22Rv1 (cell line): Measurements from ENCODE around the gene HOXB4.

ENCODE experiments used
- H3K27ac ChIP-seq: fragments of 450-650 bp; 2 replicates; pipeline ENCODE4 v1.5.1; 2017
- ZFX ChIP-seq: fragments of 450-650 bp; IDR thresholded peaks from 2 replicates; pipeline ENCODE4 v1.6.1; 2017; ENCODE audit warnings: antibody characterized with exemption, borderline replicate concordance
- TF ChIP-seq, protein P1 (sequence below): fragments of 450-650 bp; IDR thresholded peaks from 2 replicates; pipeline ENCODE4 v1.5.1; 2017; ENCODE audit warnings: mild to moderate bottlenecking

Gene HOXB4

DNA sequence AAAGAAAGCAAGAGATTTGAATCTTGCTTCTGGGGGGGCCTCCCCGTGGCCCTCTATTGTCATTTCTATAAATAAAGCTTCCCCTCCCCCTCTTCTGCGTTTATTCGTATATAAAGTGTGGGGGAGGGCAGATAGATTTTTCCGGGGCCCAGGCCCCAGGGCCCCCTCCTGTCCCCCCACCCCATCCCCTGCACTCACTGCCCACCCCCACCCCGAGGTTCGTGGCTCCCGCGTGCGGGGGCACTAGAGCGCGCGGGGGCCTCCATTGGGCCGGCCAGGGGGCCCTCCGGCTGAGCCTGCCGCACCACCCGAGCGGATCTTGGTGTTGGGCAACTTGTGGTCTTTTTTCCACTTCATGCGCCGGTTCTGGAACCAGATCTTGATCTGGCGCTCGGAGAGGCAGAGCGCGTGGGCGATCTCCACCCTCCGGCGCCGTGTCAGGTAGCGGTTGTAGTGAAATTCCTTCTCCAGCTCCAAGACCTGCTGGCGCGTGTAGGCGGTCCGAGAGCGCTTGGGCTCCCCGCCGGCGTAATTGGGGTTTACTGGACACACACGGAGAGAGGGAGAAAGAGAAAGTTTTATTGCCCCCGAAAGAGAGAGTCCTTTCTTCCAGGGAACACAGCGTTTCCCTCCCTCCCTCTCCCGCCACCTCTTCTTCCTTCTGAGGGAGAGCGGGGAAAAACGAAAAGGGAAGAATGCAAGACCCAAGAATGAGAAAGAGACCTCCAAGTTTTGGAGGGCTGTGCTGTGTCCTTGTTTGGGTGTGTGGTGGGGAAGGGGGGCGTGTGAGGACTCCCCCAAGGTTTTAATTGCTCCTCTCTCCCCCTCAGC lies 1.5 kb downstream of the HOXB4 start:
- no peak overlapping the region for H3K27ac ChIP-seq
- no peak for TF ChIP-seq ZFX
- TF ChIP-seq, protein P1, sequence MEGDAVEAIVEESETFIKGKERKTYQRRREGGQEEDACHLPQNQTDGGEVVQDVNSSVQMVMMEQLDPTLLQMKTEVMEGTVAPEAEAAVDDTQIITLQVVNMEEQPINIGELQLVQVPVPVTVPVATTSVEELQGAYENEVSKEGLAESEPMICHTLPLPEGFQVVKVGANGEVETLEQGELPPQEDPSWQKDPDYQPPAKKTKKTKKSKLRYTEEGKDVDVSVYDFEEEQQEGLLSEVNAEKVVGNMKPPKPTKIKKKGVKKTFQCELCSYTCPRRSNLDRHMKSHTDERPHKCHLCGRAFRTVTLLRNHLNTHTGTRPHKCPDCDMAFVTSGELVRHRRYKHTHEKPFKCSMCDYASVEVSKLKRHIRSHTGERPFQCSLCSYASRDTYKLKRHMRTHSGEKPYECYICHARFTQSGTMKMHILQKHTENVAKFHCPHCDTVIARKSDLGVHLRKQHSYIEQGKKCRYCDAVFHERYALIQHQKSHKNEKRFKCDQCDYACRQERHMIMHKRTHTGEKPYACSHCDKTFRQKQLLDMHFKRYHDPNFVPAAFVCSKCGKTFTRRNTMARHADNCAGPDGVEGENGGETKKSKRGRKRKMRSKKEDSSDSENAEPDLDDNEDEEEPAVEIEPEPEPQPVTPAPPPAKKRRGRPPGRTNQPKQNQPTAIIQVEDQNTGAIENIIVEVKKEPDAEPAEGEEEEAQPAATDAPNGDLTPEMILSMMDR = no peak

DNA sequence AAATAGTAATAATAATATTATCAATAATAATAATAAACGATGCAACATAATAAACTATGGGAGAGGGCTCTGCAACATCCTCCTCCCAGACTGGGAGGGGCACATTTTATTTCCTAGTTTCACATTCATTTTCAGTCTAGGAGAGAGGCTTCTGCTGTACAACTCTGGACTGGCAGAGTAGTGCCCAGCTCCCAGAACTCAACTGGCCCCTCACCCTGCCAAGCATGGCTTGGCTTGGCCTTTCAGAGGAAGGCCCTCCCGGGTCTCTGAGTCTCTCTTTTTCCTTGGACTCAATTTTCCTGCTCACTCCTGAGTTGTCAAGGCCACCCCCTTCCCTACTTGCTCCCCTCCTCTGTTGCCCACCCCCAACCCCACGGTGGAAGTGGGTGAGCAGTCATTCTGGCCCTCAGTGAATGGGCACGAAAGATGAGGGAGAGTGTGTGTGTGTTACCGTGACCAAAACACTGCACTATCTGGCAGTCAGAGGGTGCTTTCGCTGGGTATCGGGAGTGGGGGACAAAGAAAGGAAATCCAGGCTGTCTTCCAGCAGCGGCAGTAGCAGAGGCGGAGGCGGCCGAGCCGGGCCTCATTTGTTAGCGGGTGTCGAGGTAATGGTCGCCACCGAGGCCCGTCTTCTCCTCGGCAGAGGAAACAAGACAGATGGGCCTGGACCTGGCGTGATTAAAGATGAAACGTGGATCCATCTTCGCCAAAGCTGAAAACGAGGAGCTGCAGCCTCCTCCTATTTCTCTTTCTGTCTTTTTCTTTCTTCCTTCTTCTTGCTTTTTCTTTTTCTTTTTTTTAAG lies 2.3 kb downstream of the HOXB4 start:
- H3K27ac ChIP-seq = no peak overlapping the region
- TF ChIP-seq, protein P1 = no peak
- TF ChIP-seq ZFX = no peak

DNA sequence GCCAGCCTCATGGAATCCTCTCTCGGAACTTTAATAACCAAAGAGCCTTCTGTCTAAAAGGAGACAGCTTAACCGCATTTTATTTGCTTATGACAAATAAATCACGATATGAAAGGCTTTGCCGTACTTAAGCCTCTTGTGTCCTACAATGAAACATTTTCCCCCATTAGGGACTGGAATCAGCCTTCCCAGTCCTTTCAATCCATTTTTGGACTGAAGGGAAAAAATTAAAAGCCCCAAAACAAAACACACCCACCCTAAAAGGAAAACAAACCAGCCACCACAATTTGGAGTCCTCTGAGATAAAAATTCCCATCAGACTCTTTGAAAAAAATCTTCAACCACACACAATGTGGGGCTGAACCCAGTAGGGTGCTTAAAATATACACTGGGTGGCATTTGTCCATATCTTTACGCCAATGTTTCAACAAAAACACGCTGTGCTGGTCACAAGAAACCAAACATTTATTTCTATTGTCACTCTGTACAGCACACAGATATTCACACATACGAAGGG lies 3.0 kb downstream of the HOXB4 start:
- TF ChIP-seq ZFX = no peak
- TF ChIP-seq, protein P1 = no peak
- no peak overlapping the region for H3K27ac ChIP-seq

DNA sequence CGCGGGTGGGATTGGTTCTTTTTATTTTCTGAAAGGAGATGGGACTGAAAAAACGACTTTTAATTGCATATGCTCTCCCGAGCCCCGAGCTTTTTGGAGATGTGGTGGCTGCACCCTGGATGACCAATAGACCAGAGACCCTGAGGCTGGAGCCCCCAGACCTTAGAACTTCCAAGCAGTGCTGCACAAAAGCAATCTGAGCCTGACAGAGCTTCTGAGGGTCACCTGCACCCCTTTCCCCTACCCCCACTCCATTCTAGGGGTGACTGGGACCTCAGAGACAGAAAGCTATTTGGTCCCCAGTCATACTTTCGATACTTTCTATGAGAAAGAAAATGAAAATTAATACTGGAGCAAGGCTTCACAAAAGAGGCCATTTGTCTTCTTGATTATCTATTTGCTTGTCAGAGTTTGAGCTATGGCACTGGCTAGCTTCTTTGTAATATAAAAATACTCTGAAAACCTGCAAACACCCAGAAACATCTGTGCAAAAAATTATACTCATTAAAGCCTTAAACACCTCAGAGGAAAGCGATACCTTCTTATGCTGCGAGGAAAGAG lies 3.6 kb downstream of the HOXB4 start:
- TF ChIP-seq ZFX = no peak
- TF ChIP-seq, protein P1 = no peak
- no peak overlapping the region for H3K27ac ChIP-seq

DNA sequence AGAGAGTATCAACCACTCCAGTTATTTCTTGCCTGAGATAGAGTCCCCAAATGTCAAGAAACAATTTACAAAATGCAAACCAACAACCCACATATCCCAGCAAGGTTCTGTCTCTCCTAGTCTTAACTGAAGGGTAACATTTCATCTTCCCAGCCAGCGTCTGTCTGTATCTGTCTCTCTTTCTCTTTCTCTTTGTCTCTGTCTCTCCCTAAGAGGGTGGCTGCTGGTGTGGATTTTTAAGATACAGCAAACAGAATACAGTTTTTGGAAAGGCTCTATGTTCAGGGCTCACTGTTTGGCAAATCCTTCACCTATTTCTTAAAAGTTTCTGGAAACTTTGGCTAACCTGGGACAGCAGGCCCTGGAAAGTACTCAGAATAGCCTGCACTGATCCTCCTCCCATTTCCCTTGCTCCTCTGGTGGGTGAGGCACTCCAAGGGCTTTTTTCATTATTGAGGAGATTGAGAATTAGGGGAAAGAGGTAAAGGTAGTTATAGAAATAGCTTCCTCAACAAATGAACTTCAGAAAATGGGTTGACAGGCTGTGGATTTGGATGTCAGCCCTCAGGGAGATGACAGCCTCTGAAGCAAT lies 6.2 kb downstream of the HOXB4 start:
- no peak overlapping the region for H3K27ac ChIP-seq
- TF ChIP-seq, protein P1 = no peak
- no peak for TF ChIP-seq ZFX

DNA sequence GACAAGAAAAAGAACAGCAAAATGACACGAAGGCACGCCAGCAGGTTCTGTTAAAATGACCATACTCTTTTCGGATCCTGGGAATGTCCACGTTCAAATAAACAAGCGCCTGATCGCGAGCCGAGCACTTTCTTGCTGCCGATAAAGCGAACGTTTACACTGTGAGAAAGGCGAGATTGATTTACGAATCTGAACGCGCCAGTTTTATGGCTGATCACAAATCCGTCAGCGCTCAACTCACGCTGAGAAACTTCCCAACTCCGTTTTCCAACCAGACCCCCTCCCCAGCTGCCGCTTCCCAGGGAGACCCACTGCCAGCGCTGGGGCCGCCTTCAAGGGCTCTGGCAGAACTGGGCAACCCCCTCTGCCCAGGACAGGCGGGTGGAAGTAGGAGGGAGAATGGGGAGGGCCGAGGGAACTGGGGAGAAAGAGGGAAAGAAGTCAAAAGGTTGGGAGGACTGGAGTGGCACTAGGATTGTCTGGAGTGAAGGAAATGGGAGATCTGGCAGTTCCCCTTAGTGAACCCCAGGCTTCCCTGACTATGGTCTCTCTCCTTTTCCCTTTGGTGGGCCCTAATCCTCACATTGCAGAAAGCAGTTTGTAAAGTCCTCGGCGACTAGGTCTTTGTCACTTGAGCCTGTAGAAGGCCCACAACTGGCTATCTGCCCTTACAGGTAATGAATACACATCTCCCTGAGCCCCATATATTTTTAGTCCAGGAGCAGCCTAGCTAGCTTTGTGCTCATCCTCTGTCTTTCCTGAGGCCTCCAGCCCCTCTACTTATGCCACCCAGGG lies 6.9 kb downstream of the HOXB4 start:
- no peak for TF ChIP-seq ZFX
- TF ChIP-seq, protein P1 = no peak

More for the DNA sequence above, 6.9 kb downstream of the HOXB4 start:
- no peak overlapping the region for H3K27ac ChIP-seq
